22Rv1 (cell line): ENCODE results near the gene USP30.

Experiments used
- CTCF ChIP-seq: fragments of 450-650 bp; IDR thresholded peaks from 2 replicates; pipeline ENCODE4 v1.5.1; 2017; ENCODE audit warnings: mild to moderate bottlenecking
- ZFX ChIP-seq: fragments of 450-650 bp; IDR thresholded peaks from 2 replicates; pipeline ENCODE4 v1.6.1; 2017; ENCODE audit warnings: antibody characterized with exemption, borderline replicate concordance

- TF ChIP-seq CTCF: no peak
- TF ChIP-seq ZFX: no peak
These were observed 37.2 kb upstream of the USP30 start for GRCh38 chr12:109014984-109015765.
